ENCODE measurements around the gene KLF3. TPM values are rescaled to one million over a fixed set of nuclear protein-coding genes. Genes with fewer than 3 reads are reported as not detected.

The KLF3 gene
- total RNA-seq, 6 experiments from 2014 or later: 21.3 to 37.6 (median 26.8) TPM

DNA sequence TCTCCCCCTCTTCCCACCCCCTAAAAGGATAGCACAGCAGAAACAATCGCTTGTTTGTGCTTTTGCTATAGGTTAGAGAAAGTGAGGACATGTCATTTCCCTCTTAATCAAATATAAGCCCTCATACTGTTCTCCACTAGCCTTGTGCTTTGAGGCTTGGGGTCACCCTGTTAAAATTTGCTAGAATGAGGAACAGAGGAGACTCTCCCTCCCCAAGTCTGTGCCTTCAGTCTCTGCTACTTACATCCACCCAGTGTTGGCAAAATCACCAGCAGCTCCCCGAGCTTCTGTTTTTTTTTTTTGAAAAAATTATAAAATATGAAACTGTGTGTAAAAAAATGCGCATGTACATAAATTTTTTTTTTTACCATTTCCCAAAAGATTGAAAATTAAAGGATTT is 19.3 kb downstream of the KLF3 start:
- intact Hi-C loops (cut with DNase I): no loop called here
- WGBS (ENCODE audit: insufficient coverage, low coverage, low lambda C conversion rate, missing lambda C conversion rate): 73% methylated on average over 3 of the region's 3 CpGs

DNA sequence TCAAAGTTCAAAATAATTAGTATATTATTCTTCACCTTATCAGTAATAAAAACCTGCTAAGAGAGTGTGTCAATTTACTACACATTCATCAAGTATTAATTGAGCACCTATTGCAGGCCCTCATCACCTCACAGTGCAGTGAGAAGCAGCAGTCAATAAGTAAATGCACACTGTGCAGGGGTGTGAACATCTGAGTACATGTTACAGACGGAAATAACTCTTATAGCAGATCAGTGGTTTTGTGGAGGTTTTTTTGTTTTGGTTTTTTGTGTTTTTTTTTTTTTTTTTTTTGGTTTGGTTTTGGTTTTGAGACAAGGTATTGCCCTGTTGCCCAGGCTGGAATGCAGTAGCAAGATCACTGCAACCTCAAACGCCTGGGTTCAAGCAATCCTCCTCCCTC is 20.3 kb downstream of the KLF3 start:
- peak in 2 of 4 donors; percentile 22 to 30 for ATAC-seq
- Histone ChIP-seq H3K27ac (no peak overlapping the region), H3K4me3 (no peak overlapping the region), H3K36me3 (peaks cover 0 to 57% (median 13%) of the 10 kb centered on the region in 4 donors), H3K4me1 (peaks cover 0 to 33% (median 4%) of the 10 kb centered on the region in 4 donors), H3K27me3 (no peaks in the 10 kb centered on the region), H3K9me3 (no peaks in the 10 kb centered on the region)
- intact Hi-C loops (cut with DNase I): no loop called here
- DNase-seq: no peak
- TF ChIP-seq POLR2A (IDR thresholded peaks at IDR 0.05): no peak
- TF ChIP-seq, protein P1, sequence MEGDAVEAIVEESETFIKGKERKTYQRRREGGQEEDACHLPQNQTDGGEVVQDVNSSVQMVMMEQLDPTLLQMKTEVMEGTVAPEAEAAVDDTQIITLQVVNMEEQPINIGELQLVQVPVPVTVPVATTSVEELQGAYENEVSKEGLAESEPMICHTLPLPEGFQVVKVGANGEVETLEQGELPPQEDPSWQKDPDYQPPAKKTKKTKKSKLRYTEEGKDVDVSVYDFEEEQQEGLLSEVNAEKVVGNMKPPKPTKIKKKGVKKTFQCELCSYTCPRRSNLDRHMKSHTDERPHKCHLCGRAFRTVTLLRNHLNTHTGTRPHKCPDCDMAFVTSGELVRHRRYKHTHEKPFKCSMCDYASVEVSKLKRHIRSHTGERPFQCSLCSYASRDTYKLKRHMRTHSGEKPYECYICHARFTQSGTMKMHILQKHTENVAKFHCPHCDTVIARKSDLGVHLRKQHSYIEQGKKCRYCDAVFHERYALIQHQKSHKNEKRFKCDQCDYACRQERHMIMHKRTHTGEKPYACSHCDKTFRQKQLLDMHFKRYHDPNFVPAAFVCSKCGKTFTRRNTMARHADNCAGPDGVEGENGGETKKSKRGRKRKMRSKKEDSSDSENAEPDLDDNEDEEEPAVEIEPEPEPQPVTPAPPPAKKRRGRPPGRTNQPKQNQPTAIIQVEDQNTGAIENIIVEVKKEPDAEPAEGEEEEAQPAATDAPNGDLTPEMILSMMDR (IDR thresholded peaks at IDR 0.05): no peak
- 49% methylated on average over 2 of the region's 2 CpGs for WGBS (ENCODE audit: insufficient coverage, low coverage, low lambda C conversion rate, missing lambda C conversion rate)

More for the DNA sequence above, 19.3 kb downstream of the KLF3 start:
- DNase-seq (no peak), ATAC-seq (peak; percentile 27 to 51 (median 40))
- peaks cover 0 to 37% (median 4%) of the 10 kb centered on the region in 4 donors for H3K4me1 ChIP-seq
- H3K9me3 ChIP-seq: no peaks in the 10 kb centered on the region
- no peaks in the 10 kb centered on the region for H3K27me3 ChIP-seq
- H3K27ac ChIP-seq: no peak overlapping the region
- H3K36me3 ChIP-seq: peaks cover 0 to 47% (median 8%) of the 10 kb centered on the region in 4 donors
- H3K4me3 ChIP-seq: no peak overlapping the region
- no peak for TF ChIP-seq POLR2A (IDR thresholded peaks at IDR 0.05)
- TF ChIP-seq, protein P1 (IDR thresholded peaks at IDR 0.05): no peak

DNA sequence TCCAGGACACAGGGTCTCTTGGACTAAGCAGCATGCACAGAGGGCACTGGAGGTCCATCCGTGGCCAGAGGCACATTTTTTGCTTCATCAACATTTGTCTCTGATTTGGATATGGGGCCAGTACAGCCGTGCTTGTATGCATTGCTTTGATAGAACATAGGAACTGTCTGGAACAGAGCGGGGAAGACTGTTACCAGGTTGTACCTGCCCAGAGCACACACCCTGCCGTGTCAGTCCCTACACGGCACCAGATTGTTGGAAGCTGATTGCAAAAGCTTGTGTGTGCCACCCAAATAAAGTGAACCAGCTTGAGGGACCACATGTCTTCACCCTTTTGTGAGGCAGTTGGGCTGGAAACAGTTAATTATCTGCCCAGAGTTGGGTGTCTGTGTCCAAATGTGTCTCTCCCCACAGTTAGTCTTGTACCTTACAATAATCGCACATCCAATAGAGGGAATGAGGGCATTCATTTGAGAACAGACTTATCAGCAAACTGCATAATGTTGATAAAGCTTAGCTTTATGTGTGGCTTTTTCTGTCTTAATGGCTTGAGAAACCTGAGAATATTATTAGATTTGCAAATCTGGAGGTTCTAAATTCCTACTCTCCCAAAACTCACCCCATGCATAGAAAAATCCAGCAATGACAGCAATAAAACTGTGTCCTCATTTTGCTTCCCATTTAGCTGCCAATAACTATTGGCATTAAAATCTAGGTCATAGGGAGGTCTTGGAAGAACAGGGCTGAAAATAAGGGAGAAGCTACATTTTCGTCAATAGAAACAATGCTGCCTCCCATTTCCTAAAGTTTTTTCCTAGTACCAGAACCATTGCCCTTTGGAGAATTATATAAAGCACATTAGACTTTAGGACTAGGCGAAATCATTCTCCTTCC is 21.2 kb downstream of the KLF3 start:
- ATAC-seq (peak; percentile 20 to 31 (median 28)), DNase-seq (no peak)
- intact Hi-C loops (cut with DNase I): no loop called here
- no peak for TF ChIP-seq POLR2A (IDR thresholded peaks at IDR 0.05)
- TF ChIP-seq, protein P1 (IDR thresholded peaks at IDR 0.05): no peak
- H3K27ac ChIP-seq: no peak overlapping the region
- no peaks in the 10 kb centered on the region for H3K9me3 ChIP-seq
- peaks cover 0 to 33% (median 4%) of the 10 kb centered on the region in 4 donors for H3K4me1 ChIP-seq
- H3K4me3 ChIP-seq: no peak overlapping the region
- no peaks in the 10 kb centered on the region for H3K27me3 ChIP-seq
- H3K36me3 ChIP-seq: peaks cover 5 to 60% (median 18%) of the 10 kb centered on the region in 4 donors
- WGBS (ENCODE audit: insufficient coverage, low coverage, low lambda C conversion rate, missing lambda C conversion rate): 44% methylated on average over 7 of the region's 8 CpGs

DNA sequence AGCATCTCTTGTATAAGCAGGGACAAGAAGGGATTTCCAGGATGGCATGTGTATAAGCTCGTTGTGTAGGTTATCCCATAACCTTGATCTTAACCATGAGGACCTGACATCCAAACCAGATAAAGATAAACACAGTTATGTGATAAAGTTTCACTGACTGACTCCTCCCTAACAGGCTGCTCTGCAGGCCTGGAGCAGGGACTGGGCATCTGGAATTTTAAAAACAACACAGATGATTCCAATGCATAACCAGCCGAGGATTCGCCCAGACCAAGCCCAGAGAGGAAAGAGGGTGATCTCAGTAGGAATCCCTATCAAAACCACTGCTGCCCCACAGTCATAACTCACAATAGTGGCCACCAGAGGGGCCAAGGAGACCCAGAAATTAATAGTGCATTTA is 22.7 kb downstream of the KLF3 start:
- no peak overlapping the region for H3K4me3 ChIP-seq
- WGBS (ENCODE audit: insufficient coverage, low coverage, low lambda C conversion rate, missing lambda C conversion rate): 78% methylated on average over 3 of the region's 3 CpGs
- H3K27me3 ChIP-seq: no peaks in the 10 kb centered on the region
- H3K9me3 ChIP-seq: no peaks in the 10 kb centered on the region
- no peak overlapping the region for H3K27ac ChIP-seq
- no peak for TF ChIP-seq POLR2A (IDR thresholded peaks at IDR 0.05)
- TF ChIP-seq, protein P1 (IDR thresholded peaks at IDR 0.05): no peak
- intact Hi-C loops (cut with DNase I): no loop called here
- no peak for DNase-seq
- H3K4me1 ChIP-seq: peaks cover 0 to 33% (median 4%) of the 10 kb centered on the region in 4 donors
- H3K36me3 ChIP-seq: peaks cover 5 to 60% (median 20%) of the 10 kb centered on the region in 4 donors
- no peak for ATAC-seq

All from right lobe of liver (tissue), 6 donors.